Large intestine (tissue), 3 donors: ENCODE measurements around the gene ALG12. TPM values are rescaled to one million over a fixed set of nuclear protein-coding genes. Genes with fewer than 3 reads are reported as not detected.

ENCODE experiments used
- DNase-seq, 2 donors: peaks; one replicate each; pipeline versions ENCODE4 v3.0.0 to v3.0.0-alpha.2; 2013
- H3K27ac ChIP-seq: one replicate; pipeline ENCODE4 v1.5.1; 2013; ENCODE audit warnings: low read length
- H3K27me3 ChIP-seq: 2 replicates; pipeline ENCODE4 v1.6.1; 2013; ENCODE audit warnings: low read length; ENCODE audit not compliant: control insufficient read depth, insufficient read depth
- H3K36me3 ChIP-seq: 2 replicates; pipeline ENCODE4 v1.6.1; 2013; ENCODE audit warnings: low read length; ENCODE audit not compliant: control insufficient read depth, insufficient read depth
- H3K4me1 ChIP-seq: one replicate; pipeline ENCODE4 v1.6.1; 2013; ENCODE audit warnings: low read length; ENCODE audit not compliant: control insufficient read depth, insufficient read depth
- H3K4me3 ChIP-seq: one replicate; pipeline ENCODE4 v1.5.1; 2013; ENCODE audit warnings: low read length
- H3K9me3 ChIP-seq: one replicate; pipeline ENCODE4 v1.6.1; 2013; ENCODE audit warnings: mild to moderate bottlenecking, low read depth, low read length, moderate library complexity; ENCODE audit not compliant: control insufficient read depth
- WGBS: methylation state at CpG from one replicate; pipeline ENCODE4 v1.1.5; 2013; ENCODE audit warnings: low lambda C conversion rate; ENCODE audit not compliant: insufficient coverage; 5-methylcytosine and 5-hydroxymethylcytosine counted together
- polyA plus RNA-seq: library from polyadenylated mRNA; unstranded; fragments of 120-200 nt; gene quantifications from one replicate; pipeline ENCODE4 v1.2.1, GENCODE V29; 2013

Gene ALG12
- polyA plus RNA-seq, 1 donor: 27.8 TPM

- H3K4me3 ChIP-seq: no peak overlapping the region
- no peaks in the 10 kb centered on the region for H3K9me3 ChIP-seq
- H3K36me3 ChIP-seq: no peaks in the 10 kb centered on the region
- no CpG with 5 or more reads among the region's 16 CpGs for WGBS
- H3K4me1 ChIP-seq: peaks cover 24% of the 10 kb centered on the region
- no peak overlapping the region for H3K27ac ChIP-seq
- no peaks in the 10 kb centered on the region for H3K27me3 ChIP-seq
- no peak for DNase-seq
These were observed 17.3 kb upstream of the ALG12 start for GRCh38 chr22:49935561-49935960.

GRCh38 chr22:49934891-49935557 is 16.8 kb upstream of the ALG12 start:
- Histone ChIP-seq H3K9me3 (no peaks in the 10 kb centered on the region), H3K4me1 (peaks cover 24% of the 10 kb centered on the region), H3K4me3 (peak overlapping the region; percentile 11), H3K27ac (no peak overlapping the region), H3K27me3 (peaks cover under 1% of the 10 kb centered on the region), H3K36me3 (no peaks in the 10 kb centered on the region)
- DNase-seq: peak in 1 of 2 donors; percentile 65
- WGBS: no CpG with 5 or more reads among the region's 56 CpGs

GRCh38 chr22:49934160-49934890 is 16.1 kb upstream of the ALG12 start:
- peak overlapping the region; percentile 11 for H3K4me3 ChIP-seq
- peaks cover 4% of the 10 kb centered on the region for H3K27me3 ChIP-seq
- H3K36me3 ChIP-seq: no peaks in the 10 kb centered on the region
- no peak overlapping the region for H3K27ac ChIP-seq
- H3K4me1 ChIP-seq: peaks cover 29% of the 10 kb centered on the region
- no peaks in the 10 kb centered on the region for H3K9me3 ChIP-seq
- no CpG with 5 or more reads among the region's 24 CpGs for WGBS
- DNase-seq: peak in 1 of 2 donors; percentile 37

GRCh38 chr22:49933236-49934159 is 15.3 kb upstream of the ALG12 start:
- no CpG with 5 or more reads among the region's 27 CpGs for WGBS
- H3K4me3 ChIP-seq: no peak overlapping the region
- no peaks in the 10 kb centered on the region for H3K36me3 ChIP-seq
- no peak overlapping the region for H3K27ac ChIP-seq
- H3K27me3 ChIP-seq: peaks cover 9% of the 10 kb centered on the region
- no peak for DNase-seq
- no peaks in the 10 kb centered on the region for H3K9me3 ChIP-seq
- peaks cover 29% of the 10 kb centered on the region for H3K4me1 ChIP-seq

- no peak overlapping the region for H3K27ac ChIP-seq
- peak; percentile 60 to 73 for DNase-seq
- H3K36me3 ChIP-seq: no peaks in the 10 kb centered on the region
- no peak overlapping the region for H3K4me3 ChIP-seq
- no CpG with 5 or more reads among the region's 14 CpGs for WGBS
- H3K9me3 ChIP-seq: no peaks in the 10 kb centered on the region
- H3K27me3 ChIP-seq: peaks cover 9% of the 10 kb centered on the region
- H3K4me1 ChIP-seq: peaks cover 15% of the 10 kb centered on the region
These were observed 12.6 kb upstream of the ALG12 start for GRCh38 chr22:49930596-49931412.

- H3K4me1 ChIP-seq: peaks cover 15% of the 10 kb centered on the region
- H3K4me3 ChIP-seq: no peak overlapping the region
- H3K36me3 ChIP-seq: peaks cover 3% of the 10 kb centered on the region
- peaks cover 9% of the 10 kb centered on the region for H3K27me3 ChIP-seq
- H3K9me3 ChIP-seq: no peaks in the 10 kb centered on the region
- no peak for DNase-seq
- no peak overlapping the region for H3K27ac ChIP-seq
- WGBS: no CpG with 5 or more reads among the region's 21 CpGs
These were observed 11.8 kb upstream of the ALG12 start for GRCh38 chr22:49929994-49930575.

GRCh38 chr22:49929211-49929979 is 11.2 kb upstream of the ALG12 start:
- Histone ChIP-seq H3K36me3 (peaks cover 3% of the 10 kb centered on the region), H3K9me3 (no peaks in the 10 kb centered on the region), H3K4me3 (no peak overlapping the region), H3K27ac (no peak overlapping the region), H3K27me3 (peaks cover 9% of the 10 kb centered on the region), H3K4me1 (peaks cover 10% of the 10 kb centered on the region)
- WGBS: no CpG with 5 or more reads among the region's 75 CpGs
- DNase-seq: peak in 1 of 2 donors; percentile 44

- peaks cover 8% of the 10 kb centered on the region for H3K4me1 ChIP-seq
- no CpG with 5 or more reads among the region's 38 CpGs for WGBS
- H3K36me3 ChIP-seq: peaks cover 3% of the 10 kb centered on the region
- DNase-seq: no peak
- H3K27me3 ChIP-seq: peaks cover 9% of the 10 kb centered on the region
- H3K27ac ChIP-seq: no peak overlapping the region
- H3K9me3 ChIP-seq: no peaks in the 10 kb centered on the region
- H3K4me3 ChIP-seq: no peak overlapping the region
These were observed 10.4 kb upstream of the ALG12 start for GRCh38 chr22:49928555-49929210.

- WGBS: no CpG with 5 or more reads among the region's 8 CpGs
- H3K27me3 ChIP-seq: peaks cover 9% of the 10 kb centered on the region
- DNase-seq: no peak
- H3K4me1 ChIP-seq: peaks cover 8% of the 10 kb centered on the region
- no peak overlapping the region for H3K4me3 ChIP-seq
- no peaks in the 10 kb centered on the region for H3K9me3 ChIP-seq
- H3K27ac ChIP-seq: no peak overlapping the region
- peaks cover 3% of the 10 kb centered on the region for H3K36me3 ChIP-seq
These were observed 9.9 kb upstream of the ALG12 start for GRCh38 chr22:49928185-49928495.
